Measurements from ENCODE around the gene SARS2. TPM values are rescaled to one million over a fixed set of nuclear protein-coding genes. Genes with fewer than 3 reads are reported as not detected.

The SARS2 gene
- total RNA-seq, 2 experiments from 2014 or later = 43.4 to 48.6 TPM

GRCh38 chr19:38910488-38910887 is 20.1 kb downstream of the SARS2 start:
- ChIA-PET CTCF (no interaction called here), POLR2A (no interaction called here)
- TF ChIP-seq, protein P1, sequence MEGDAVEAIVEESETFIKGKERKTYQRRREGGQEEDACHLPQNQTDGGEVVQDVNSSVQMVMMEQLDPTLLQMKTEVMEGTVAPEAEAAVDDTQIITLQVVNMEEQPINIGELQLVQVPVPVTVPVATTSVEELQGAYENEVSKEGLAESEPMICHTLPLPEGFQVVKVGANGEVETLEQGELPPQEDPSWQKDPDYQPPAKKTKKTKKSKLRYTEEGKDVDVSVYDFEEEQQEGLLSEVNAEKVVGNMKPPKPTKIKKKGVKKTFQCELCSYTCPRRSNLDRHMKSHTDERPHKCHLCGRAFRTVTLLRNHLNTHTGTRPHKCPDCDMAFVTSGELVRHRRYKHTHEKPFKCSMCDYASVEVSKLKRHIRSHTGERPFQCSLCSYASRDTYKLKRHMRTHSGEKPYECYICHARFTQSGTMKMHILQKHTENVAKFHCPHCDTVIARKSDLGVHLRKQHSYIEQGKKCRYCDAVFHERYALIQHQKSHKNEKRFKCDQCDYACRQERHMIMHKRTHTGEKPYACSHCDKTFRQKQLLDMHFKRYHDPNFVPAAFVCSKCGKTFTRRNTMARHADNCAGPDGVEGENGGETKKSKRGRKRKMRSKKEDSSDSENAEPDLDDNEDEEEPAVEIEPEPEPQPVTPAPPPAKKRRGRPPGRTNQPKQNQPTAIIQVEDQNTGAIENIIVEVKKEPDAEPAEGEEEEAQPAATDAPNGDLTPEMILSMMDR (IDR thresholded peaks at IDR 0.05) = no peak
- ATAC-seq (no peak), DNase-seq (no peak)
- H3K4me3 Mint-ChIP-seq = no peak overlapping the region
- H3K27me3 Mint-ChIP-seq = no peaks in the 10 kb centered on the region
- intact Hi-C loops (cut with micrococcal nuclease) = no loop called here
- peaks cover 25% of the 10 kb centered on the region for H3K36me3 Mint-ChIP-seq (ENCODE audit: low read depth)
- H3K27ac Mint-ChIP-seq = no peak overlapping the region
- peaks cover 26% of the 10 kb centered on the region for H3K4me1 Mint-ChIP-seq (ENCODE audit: low read depth)
- no peaks in the 10 kb centered on the region for H3K9me3 Mint-ChIP-seq

GRCh38 chr19:38908911-38909310 is 21.7 kb downstream of the SARS2 start:
- Mint-ChIP-seq H3K27ac (peak overlapping the region; percentile 68), H3K4me3 (no peak overlapping the region), H3K4me1 (ENCODE audit: low read depth) (peaks cover 30% of the 10 kb centered on the region), H3K9me3 (no peaks in the 10 kb centered on the region), H3K27me3 (no peaks in the 10 kb centered on the region), H3K36me3 (ENCODE audit: low read depth) (peaks cover 31% of the 10 kb centered on the region)
- CTCF ChIA-PET = interaction anchor here (1.1 kb wide), 1 partner anchor 21 kb away, joined by 4 read pairs; no protein-coding TSS in a partner anchor
- DNase-seq = peak; percentile 26
- TF ChIP-seq, protein P1 (IDR thresholded peaks at IDR 0.05) = no peak
- intact Hi-C loops (cut with micrococcal nuclease) = no loop called here
- ATAC-seq = peak; percentile 35
- POLR2A ChIA-PET = interaction anchor here (0.6 kb wide), 1 partner anchor 267 kb away, joined by 3 read pairs; no protein-coding TSS in a partner anchor

- peaks cover 34% of the 10 kb centered on the region for H3K36me3 Mint-ChIP-seq (ENCODE audit: low read depth)
- DNase-seq (no peak), ATAC-seq (no peak)
- ChIA-PET POLR2A (no interaction called here), CTCF (interaction anchor here (1.4 kb wide), 1 partner anchor 23 kb away, joined by 5 read pairs; the partner anchor contains the start of genes MRPS12 and SARS2)
- peak overlapping the region; percentile 57 for H3K27ac Mint-ChIP-seq
- H3K4me3 Mint-ChIP-seq = no peak overlapping the region
- TF ChIP-seq, protein P1 (IDR thresholded peaks at IDR 0.05) = no peak
- no peaks in the 10 kb centered on the region for H3K9me3 Mint-ChIP-seq
- intact Hi-C loops (cut with micrococcal nuclease) = no loop called here
- peaks cover 26% of the 10 kb centered on the region for H3K4me1 Mint-ChIP-seq (ENCODE audit: low read depth)
- no peaks in the 10 kb centered on the region for H3K27me3 Mint-ChIP-seq
Observed at GRCh38 chr19:38907670-38908069, 22.9 kb downstream of the SARS2 start.

- TF ChIP-seq, protein P1 (IDR thresholded peaks at IDR 0.05) = no peak
- Mint-ChIP-seq H3K4me1 (ENCODE audit: low read depth) (peaks cover 22% of the 10 kb centered on the region), H3K27me3 (no peaks in the 10 kb centered on the region), H3K27ac (no peak overlapping the region), H3K36me3 (ENCODE audit: low read depth) (peaks cover 34% of the 10 kb centered on the region), H3K4me3 (no peak overlapping the region), H3K9me3 (no peaks in the 10 kb centered on the region)
- no peak for DNase-seq
- intact Hi-C loops (cut with micrococcal nuclease) = no loop called here
- ChIA-PET CTCF (interaction anchor here (1.0 to 1.4 kb wide), 2 partner anchors 20 to 23 kb away, joined by 3 to 5 read pairs; partner anchors contain the start of genes MRPS12 and SARS2), POLR2A (no interaction called here)
- ATAC-seq = no peak
Observed at GRCh38 chr19:38907227-38907626, 23.3 kb downstream of the SARS2 start.

- H3K27me3 Mint-ChIP-seq = no peaks in the 10 kb centered on the region
- ChIA-PET CTCF (interaction anchor here (1.4 kb wide), 1 partner anchor 18 kb away, joined by 4 read pairs; no protein-coding TSS in a partner anchor), POLR2A (interaction anchor here (0.8 kb wide), 1 partner anchor 13 kb away, joined by 3 read pairs; no protein-coding TSS in a partner anchor)
- no peak for DNase-seq
- no peaks in the 10 kb centered on the region for H3K9me3 Mint-ChIP-seq
- ATAC-seq = no peak
- intact Hi-C loops (cut with micrococcal nuclease) = no loop called here
- no peak overlapping the region for H3K4me3 Mint-ChIP-seq
- H3K36me3 Mint-ChIP-seq (ENCODE audit: low read depth) = peaks cover 43% of the 10 kb centered on the region
- TF ChIP-seq, protein P1 (IDR thresholded peaks at IDR 0.05) = no peak
- H3K4me1 Mint-ChIP-seq (ENCODE audit: low read depth) = peaks cover 29% of the 10 kb centered on the region
- no peak overlapping the region for H3K27ac Mint-ChIP-seq
Observed at GRCh38 chr19:38905620-38906019, 24.9 kb downstream of the SARS2 start.
